ENCODE measurements around the gene TFPT.

Gene TFPT

DNA sequence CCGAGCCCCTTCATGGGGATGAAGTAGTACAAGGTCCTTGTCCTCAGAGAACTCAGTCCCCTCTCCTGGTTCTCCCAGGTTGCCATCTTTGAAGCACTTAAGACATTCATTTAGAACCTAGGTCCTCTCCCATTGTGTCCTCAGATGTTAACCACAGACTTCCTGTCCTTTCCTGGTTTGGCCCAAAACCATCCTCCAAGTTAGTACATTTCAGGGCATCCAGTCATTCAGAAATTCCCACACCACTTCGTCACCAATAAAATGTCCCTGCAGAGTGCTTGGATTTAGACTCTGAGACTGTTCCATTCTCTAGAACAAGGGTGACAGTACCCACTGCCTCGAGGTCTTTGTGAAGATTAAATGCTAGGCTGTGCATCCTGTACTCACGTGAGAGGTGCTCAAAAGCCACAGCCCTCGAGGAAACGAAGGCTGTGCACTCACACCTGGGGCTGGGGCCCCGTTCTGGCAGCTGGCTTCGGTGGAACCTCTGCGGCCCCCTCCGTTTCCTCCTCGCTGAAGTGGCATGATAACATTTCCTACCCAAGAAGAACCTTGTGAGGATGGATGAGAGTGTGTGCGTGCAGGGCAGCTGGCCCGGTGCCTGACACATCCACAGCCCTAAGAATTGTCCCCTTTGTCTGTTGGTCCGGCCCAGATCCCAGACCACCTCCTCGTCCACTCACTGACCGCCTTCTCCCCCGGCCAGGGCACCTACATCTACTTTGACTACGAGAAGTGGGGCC is 39.3 kb upstream of the TFPT start:
- DNase-seq (ENCODE audit: low read depth): no peak
- TF ChIP-seq, protein P1, sequence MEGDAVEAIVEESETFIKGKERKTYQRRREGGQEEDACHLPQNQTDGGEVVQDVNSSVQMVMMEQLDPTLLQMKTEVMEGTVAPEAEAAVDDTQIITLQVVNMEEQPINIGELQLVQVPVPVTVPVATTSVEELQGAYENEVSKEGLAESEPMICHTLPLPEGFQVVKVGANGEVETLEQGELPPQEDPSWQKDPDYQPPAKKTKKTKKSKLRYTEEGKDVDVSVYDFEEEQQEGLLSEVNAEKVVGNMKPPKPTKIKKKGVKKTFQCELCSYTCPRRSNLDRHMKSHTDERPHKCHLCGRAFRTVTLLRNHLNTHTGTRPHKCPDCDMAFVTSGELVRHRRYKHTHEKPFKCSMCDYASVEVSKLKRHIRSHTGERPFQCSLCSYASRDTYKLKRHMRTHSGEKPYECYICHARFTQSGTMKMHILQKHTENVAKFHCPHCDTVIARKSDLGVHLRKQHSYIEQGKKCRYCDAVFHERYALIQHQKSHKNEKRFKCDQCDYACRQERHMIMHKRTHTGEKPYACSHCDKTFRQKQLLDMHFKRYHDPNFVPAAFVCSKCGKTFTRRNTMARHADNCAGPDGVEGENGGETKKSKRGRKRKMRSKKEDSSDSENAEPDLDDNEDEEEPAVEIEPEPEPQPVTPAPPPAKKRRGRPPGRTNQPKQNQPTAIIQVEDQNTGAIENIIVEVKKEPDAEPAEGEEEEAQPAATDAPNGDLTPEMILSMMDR (IDR thresholded peaks at IDR 0.05; ENCODE audit: control insufficient read depth, insufficient read depth, low read depth, low read length, missing control alignments): no peak
- no peak overlapping the region for H3K4me3 ChIP-seq (ENCODE audit: control insufficient read depth, low read depth, low read length)

DNA sequence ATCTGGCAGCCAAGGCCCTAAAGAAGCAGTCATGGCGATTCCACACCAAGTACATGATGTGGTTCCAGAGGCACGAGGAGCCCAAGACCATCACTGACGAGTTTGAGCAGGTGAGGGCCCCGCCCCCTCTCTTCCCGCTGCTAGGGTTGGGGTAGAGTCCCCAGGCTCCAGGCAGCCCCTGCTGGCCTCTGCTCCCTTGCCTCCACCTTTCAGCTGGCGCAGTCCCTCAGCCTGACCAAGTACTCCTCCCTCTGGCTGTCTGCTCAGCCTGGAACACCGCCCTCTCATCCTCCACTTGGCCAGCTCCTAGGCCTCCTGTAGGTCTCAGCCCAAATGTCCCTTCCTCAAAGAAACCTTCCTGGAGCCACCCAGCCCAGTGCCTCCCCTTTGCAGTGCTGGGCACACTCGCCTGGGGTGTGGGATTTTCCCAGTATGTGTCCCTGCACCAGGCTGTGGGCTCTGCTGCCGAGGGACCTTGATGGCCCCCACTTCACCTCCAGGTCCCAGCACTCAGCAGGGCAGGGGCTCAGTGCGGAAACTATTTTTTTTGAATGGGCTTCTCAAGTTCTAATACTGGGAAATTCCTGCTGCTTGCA is 38.4 kb upstream of the TFPT start:
- DNase-seq (ENCODE audit: low read depth): no peak
- no peak overlapping the region for H3K4me3 ChIP-seq (ENCODE audit: control insufficient read depth, low read depth, low read length)
- TF ChIP-seq, protein P1 (IDR thresholded peaks at IDR 0.05; ENCODE audit: control insufficient read depth, insufficient read depth, low read depth, low read length, missing control alignments): no peak

DNA sequence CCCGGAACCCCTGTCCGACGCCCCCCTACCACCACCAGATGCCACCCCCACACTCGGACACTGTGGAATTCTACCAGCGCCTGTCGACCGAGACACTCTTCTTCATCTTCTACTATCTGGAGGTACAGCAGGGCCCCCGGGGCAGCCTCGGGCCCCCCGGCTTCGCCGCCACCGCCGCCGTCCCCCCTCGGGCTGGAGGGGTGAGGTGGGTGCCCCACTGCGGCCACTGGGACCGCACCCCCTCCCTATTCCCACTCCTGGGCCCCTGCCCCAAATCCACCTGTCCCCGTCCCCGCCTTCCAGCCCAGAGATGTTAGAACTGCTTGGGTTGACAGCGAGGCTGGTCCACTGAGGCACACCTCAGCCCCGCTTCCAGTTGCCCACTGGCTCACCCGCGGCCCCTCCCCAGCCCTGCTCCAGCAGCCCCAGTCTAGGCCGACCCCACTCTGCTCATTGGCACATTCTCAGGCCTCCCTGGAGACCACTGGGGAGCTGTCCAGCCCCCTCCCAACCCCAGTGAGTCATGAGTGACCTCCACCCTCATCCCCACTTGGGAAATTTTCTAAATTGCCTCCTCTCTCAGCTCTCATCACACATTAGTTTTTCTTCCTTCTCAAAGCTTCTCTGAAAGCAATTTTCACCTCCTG is 37.5 kb upstream of the TFPT start:
- TF ChIP-seq, protein P1 (IDR thresholded peaks at IDR 0.05; ENCODE audit: control insufficient read depth, insufficient read depth, low read depth, low read length, missing control alignments): no peak
- H3K4me3 ChIP-seq (ENCODE audit: control insufficient read depth, low read depth, low read length): no peak overlapping the region
- no peak for DNase-seq (ENCODE audit: low read depth)

DNA sequence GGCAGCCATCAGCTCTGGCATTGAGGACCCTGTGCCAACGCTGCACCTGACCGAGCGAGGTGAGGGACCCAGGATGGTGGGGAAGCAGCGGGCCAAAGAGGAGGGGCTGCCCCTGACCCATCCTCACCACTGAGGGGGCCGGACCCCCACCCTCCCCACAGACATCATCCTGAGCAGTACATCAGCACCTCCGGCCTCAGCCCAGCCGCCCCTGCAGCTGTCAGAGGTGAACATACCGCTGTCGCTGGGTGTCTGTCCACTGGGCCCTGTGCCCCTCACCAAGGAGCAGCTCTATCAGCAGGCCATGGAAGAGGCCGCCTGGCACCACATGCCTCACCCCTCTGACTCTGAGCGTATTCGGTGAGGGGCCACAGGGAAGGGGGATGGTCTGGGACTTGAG is 36.8 kb upstream of the TFPT start:
- H3K4me3 ChIP-seq (ENCODE audit: control insufficient read depth, low read depth, low read length): no peak overlapping the region
- DNase-seq (ENCODE audit: low read depth): no peak
- TF ChIP-seq, protein P1 (IDR thresholded peaks at IDR 0.05; ENCODE audit: control insufficient read depth, insufficient read depth, low read depth, low read length, missing control alignments): no peak

DNA sequence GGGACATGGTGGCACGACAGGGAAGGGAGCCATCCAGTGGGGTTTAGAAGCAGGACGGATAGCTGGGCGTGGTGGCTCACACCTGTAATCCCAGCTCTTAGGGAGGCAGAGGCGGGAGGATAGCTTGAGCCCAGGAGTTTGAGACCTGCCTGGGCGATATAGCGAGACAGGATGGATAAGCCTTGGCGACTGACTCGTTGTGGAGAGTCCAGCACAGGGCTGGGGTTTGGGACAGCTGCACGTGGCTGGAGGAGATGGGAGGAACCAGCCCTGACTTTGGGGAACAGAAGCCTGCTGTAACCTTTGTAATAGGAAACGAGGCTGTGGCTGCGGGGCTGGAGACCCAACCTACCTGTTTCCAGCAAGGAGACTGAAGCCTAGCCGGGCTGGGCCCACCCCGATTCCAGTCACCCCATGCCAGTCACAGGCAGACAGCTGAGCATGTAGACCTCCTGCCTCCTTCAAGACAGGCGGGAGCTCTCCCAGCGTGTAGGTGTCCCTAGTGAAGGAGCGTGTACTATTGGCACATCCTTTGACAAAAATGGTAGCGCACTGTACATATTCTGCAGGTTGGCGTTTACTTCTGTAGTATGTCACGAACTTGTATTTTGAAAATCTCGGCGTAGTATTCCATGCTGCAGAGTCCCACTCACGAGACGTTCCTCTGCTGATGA is 36.0 kb upstream of the TFPT start:
- H3K4me3 ChIP-seq (ENCODE audit: control insufficient read depth, low read depth, low read length): no peak overlapping the region
- no peak for DNase-seq (ENCODE audit: low read depth)
- TF ChIP-seq, protein P1 (IDR thresholded peaks at IDR 0.05; ENCODE audit: control insufficient read depth, insufficient read depth, low read depth, low read length, missing control alignments): no peak

DNA sequence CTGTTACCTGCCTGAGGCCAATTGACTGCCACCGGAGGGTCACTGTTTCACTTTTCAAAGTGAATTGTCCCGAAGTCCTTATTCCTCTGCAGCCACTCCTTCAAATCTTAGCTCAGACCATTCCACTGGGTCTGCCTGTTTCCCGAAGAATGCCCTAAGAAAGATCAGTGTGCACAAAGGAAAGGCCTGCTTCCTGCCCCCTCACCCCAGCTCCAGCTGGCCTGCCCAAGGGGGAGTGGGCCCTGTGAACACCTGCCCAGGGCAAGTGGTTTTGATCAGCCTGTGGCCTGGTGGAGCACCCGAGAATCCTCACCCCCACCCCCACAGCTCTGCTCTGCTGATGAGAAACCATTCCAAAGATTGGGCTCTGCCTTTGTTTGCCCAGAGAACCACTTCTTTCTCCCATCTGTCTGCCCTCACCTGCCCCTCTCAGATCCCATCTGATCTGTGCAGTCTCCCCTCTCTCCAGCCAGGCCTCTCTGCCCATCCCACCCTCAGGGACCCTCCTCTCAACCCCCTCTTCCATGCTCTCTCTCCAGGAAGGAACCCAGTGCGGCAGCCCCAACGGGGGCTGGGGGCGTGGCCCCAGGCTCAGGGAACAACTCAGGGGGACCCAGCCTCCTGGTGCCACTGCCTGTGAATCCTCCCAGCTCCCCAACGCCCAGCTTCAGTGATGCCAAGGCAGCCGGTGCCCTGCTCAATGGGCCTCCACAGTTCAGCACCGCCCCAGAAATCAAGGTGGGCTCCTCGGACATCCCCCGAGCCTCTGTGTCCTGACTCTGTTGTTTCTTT is 33.8 kb upstream of the TFPT start:
- TF ChIP-seq, protein P1 (IDR thresholded peaks at IDR 0.05; ENCODE audit: control insufficient read depth, insufficient read depth, low read depth, low read length, missing control alignments): no peak
- DNase-seq (ENCODE audit: low read depth): no peak
- no peak overlapping the region for H3K4me3 ChIP-seq (ENCODE audit: control insufficient read depth, low read depth, low read length)
